Keratinocyte (primary cell): ENCODE results near the gene RBM19. TPM values are rescaled to one million over a fixed set of nuclear protein-coding genes. Genes with fewer than 3 reads are reported as not detected.

Experiments
- DNase-seq: peaks from one replicate; pipeline ENCODE4 v3.0.0-alpha.2; 2011; ENCODE audit warnings: low read depth, missing footprints, low spot score
- FAIRE-seq: peaks from 2 replicates; lab custom pipeline; 2011; peaks lifted over from hg19 to GRCh38; lab: Jason Lieb, UNC
- H2AFZ ChIP-seq: 2 replicates; pipeline ENCODE4 v1.6.0; 2012; ENCODE audit warnings: low read length, control low read depth, inconsistent platforms; ENCODE audit not compliant: control insufficient read depth
- H3K27ac ChIP-seq: 2 replicates; pipeline ENCODE4 v1.5.1; 2011; ENCODE audit warnings: low read length; ENCODE audit not compliant: control insufficient read depth, insufficient read depth
- H3K27me3 ChIP-seq: 3 replicates; pipeline ENCODE4 v1.6.0; 2011; ENCODE audit warnings: low read length; ENCODE audit not compliant: control insufficient read depth, insufficient read depth; ENCODE audit errors: extremely low read depth
- H3K36me3 ChIP-seq, 2 experiments: 2 replicates in 1 of 2; 3 replicates in 1 of 2; pipeline ENCODE4 v1.5.1; 2011; ENCODE audit warnings: low read length in 2 of 2, mild to moderate bottlenecking in 1 of 2; ENCODE audit not compliant: control insufficient read depth in 2 of 2, insufficient read depth in 2 of 2; ENCODE audit errors: extremely low read depth in 1 of 2
- H3K4me1 ChIP-seq: 3 replicates; pipeline ENCODE4 v1.5.1; 2011; ENCODE audit warnings: low read length; ENCODE audit not compliant: control insufficient read depth, insufficient read depth; ENCODE audit errors: extremely low read depth
- H3K4me2 ChIP-seq: 3 replicates; pipeline ENCODE4 v1.6.0; 2011; ENCODE audit warnings: low read depth, low read length; ENCODE audit not compliant: control insufficient read depth, insufficient read depth; ENCODE audit errors: extremely low read depth
- H3K4me3 ChIP-seq, 3 experiments: fragments of 200-600 bp in 1 of 3; sonication (generic) in 1 of 3; 2 replicates in 2 of 3; 3 replicates in 1 of 3; pipeline ENCODE4 v1.5.1; 2011 to 2016; ENCODE audit warnings: low read length in 3 of 3, mild to moderate bottlenecking in 3 of 3, control low read depth in 2 of 3, inconsistent platforms in 1 of 3, low read depth in 1 of 3, mixed read lengths in 1 of 3, mixed run types in 1 of 3, moderate library complexity in 1 of 3; ENCODE audit not compliant: control insufficient read depth in 2 of 3, insufficient read depth in 2 of 3; ENCODE audit errors: extremely low read depth in 1 of 3
- H3K79me2 ChIP-seq: 2 replicates; pipeline ENCODE4 v1.6.0; 2012; ENCODE audit warnings: low read length; ENCODE audit not compliant: control insufficient read depth, insufficient read depth
- H3K9ac ChIP-seq: 3 replicates; pipeline ENCODE4 v1.6.0; 2011; ENCODE audit warnings: low read length; ENCODE audit not compliant: control insufficient read depth, insufficient read depth; ENCODE audit errors: extremely low read depth
- H3K9me1 ChIP-seq: 3 replicates; pipeline ENCODE4 v1.6.0; 2011; ENCODE audit warnings: low read length; ENCODE audit not compliant: control insufficient read depth, insufficient read depth; ENCODE audit errors: extremely low read depth
- H3K9me3 ChIP-seq: 2 replicates; pipeline ENCODE4 v1.5.1; 2012; ENCODE audit warnings: low read depth, low read length; ENCODE audit not compliant: control insufficient read depth
- H4K20me1 ChIP-seq: 3 replicates; pipeline ENCODE4 v1.6.0; 2011; ENCODE audit warnings: low read length; ENCODE audit not compliant: control insufficient read depth, insufficient read depth; ENCODE audit errors: extremely low read depth
- CTCF ChIP-seq, 3 experiments: IDR thresholded peaks in 1 of 3; conservative IDR thresholded peaks in 1 of 3; optimal IDR thresholded peaks in 1 of 3; 2 replicates in 2 of 3; 3 replicates in 1 of 3; pipeline versions ENCODE3 to v1.5.1; 2011; ENCODE audit warnings: low read length in 3 of 3, mild to moderate bottlenecking in 3 of 3, moderate library complexity in 2 of 3, control low read depth in 1 of 3, inconsistent platforms in 1 of 3; ENCODE audit not compliant: insufficient read depth in 2 of 3; ENCODE audit errors: extremely low read depth in 1 of 3
- EZH2 ChIP-seq: IDR thresholded peaks from one replicate; pipeline ENCODE4 v1.6.1; 2012; ENCODE audit warnings: inconsistent platforms, mild to moderate bottlenecking, low read length, moderate library complexity
- dilution Hi-C: fragments of 300-500 bp; cut with MboI; formaldehyde crosslinking; loops from one replicate; pipeline ENCODE4 v1.7.0; 2020; ENCODE audit warnings: low sequenced_read_pairs; ENCODE audit not compliant: extremely low pct_ligation_motif_present
- polyA plus RNA-seq, 5 experiments: library from polyadenylated mRNA; depleted of rRNA in 3 of 5; stranded (reverse) in 3 of 5; stranded (forward) in 1 of 5; unstranded in 1 of 5; fragments of >200 nt; gene quantifications; 1 replicate in 1 of 5; 2 replicates in 3 of 5; 3 replicates in 1 of 5; pipeline versions ENCODE4 v1.2.1 to v1.2.3, GENCODE V29; 2011 to 2012; ENCODE audit warnings: missing spikeins in 2 of 5, low read depth in 1 of 5, low replicate concordance in 1 of 5

Gene RBM19
- polyA plus RNA-seq, 1 donor (not counting 4 experiments of a cell fraction or from before 2014, with no cell fraction given), result 14.6 TPM

GRCh38 chr12:113957627-113958026 is 8.5 kb downstream of the RBM19 start:
- Histone ChIP-seq H3K27me3 (no peaks in the 10 kb centered on the region), H3K9ac (no peak overlapping the region), H3K36me3 (peaks cover 39 to 42% of the 10 kb centered on the region in 2 experiments), H3K79me2 (peaks cover under 1% of the 10 kb centered on the region), H3K4me3 (no peak overlapping the region), H3K27ac (no peak overlapping the region), H3K9me3 (no peaks in the 10 kb centered on the region), H3K4me2 (no peak overlapping the region), H3K4me1 (no peaks in the 10 kb centered on the region), H4K20me1 (no peaks in the 10 kb centered on the region), H2AFZ (no peak overlapping the region), H3K9me1 (no peaks in the 10 kb centered on the region)
- TF ChIP-seq CTCF (optimal IDR thresholded peaks at IDR 0.05 in 1 of 3, IDR thresholded peaks at IDR 0.05 in 1 of 3, conservative IDR thresholded peaks at IDR 0.05 in 1 of 3; ENCODE audit: extremely low read depth in 1 of 3, insufficient read depth in 2 of 3, low read length in 3 of 3), result no peak
- TF ChIP-seq EZH2, result no peak
- dilution Hi-C loops, result no loop called here
- FAIRE-seq (no peak), DNase-seq (no peak)

GRCh38 chr12:113955109-113955970 is 10.8 kb downstream of the RBM19 start:
- no peak for DNase-seq

More at GRCh38 chr12:113955109-113955970, 10.8 kb downstream of the RBM19 start:
- FAIRE-seq, result no peak
- Histone ChIP-seq H3K27ac (peak overlapping the region; percentile 14), H3K79me2 (no peaks in the 10 kb centered on the region), H3K4me1 (no peaks in the 10 kb centered on the region), H3K9ac (no peak overlapping the region), H3K27me3 (no peaks in the 10 kb centered on the region), H3K4me3 (no peak overlapping the region), H3K4me2 (peak overlapping the region; percentile 16), H4K20me1 (no peaks in the 10 kb centered on the region), H2AFZ (no peak overlapping the region), H3K36me3 (peaks cover 29 to 42% of the 10 kb centered on the region in 2 experiments), H3K9me1 (no peaks in the 10 kb centered on the region), H3K9me3 (no peaks in the 10 kb centered on the region)
- TF ChIP-seq EZH2 (no peak), CTCF (optimal IDR thresholded peaks at IDR 0.05 in 1 of 3, IDR thresholded peaks at IDR 0.05 in 1 of 3, conservative IDR thresholded peaks at IDR 0.05 in 1 of 3; ENCODE audit: extremely low read depth in 1 of 3, insufficient read depth in 2 of 3, low read length in 3 of 3) (peak; percentile 63 to 86 (median 84))
- dilution Hi-C loops, result no loop called here
